MV-4-11 (cell line): ENCODE measurements around the gene IFT20.
"Not testable (repeated sequence)": the region's sequence is repeated elsewhere in the genome, so short reads cannot be mapped to it uniquely, and the experiment has no call there.

Source experiments
- DNase-seq: peaks from one replicate; lab custom pipeline; 2025; lab: John Stamatoyannopoulos, UW

Gene IFT20

DNA sequence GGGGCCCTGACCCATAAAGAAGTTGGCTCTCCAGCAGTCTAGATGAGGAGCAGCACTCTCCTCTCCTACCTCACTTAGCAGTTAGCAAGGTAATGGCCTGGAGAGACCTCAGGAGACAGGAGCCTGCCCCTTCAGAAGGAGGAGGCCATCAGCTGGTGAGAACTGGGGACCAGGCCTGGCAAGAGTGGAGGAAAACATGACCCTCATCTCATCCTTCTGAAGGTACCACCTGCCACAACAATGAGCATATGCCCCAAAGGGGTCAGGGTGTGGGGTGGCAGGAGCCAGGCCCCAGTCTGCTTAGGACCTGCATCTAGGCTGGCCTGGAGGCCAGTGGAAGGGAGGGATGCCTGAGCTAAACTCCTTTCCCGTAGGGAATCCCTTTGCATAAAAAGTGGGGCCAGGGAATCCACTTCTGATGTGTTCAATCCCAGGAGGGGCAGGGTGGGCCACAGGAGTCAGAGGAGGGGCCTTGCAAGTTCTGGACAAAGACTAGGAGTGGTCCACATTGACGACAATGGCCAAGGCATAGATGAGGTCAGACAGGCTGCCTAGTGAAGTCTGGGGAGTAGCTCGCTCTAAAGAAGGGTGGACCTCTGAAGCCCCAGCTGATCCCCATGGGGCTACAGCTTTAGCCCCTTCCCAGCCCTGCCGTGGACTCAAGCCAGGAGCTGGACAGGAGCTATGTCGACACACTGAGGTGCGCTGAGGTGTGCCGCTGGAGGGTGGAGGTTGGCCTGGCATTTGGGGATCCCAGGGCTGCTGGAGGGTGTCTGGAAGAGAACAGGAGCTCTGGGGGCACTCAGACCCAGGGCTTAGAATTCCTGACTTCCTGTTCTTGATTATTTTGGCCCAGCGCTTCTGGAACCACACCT, 28.7 kb upstream of the IFT20 start:
- DNase-seq, result no peak

GRCh38 chr17:28363186-28363585, 27.9 kb upstream of the IFT20 start:
- DNase-seq, result no peak

- no peak for DNase-seq
Measured at GRCh38 chr17:28357901-28358197, 22.6 kb upstream of the IFT20 start.

DNA sequence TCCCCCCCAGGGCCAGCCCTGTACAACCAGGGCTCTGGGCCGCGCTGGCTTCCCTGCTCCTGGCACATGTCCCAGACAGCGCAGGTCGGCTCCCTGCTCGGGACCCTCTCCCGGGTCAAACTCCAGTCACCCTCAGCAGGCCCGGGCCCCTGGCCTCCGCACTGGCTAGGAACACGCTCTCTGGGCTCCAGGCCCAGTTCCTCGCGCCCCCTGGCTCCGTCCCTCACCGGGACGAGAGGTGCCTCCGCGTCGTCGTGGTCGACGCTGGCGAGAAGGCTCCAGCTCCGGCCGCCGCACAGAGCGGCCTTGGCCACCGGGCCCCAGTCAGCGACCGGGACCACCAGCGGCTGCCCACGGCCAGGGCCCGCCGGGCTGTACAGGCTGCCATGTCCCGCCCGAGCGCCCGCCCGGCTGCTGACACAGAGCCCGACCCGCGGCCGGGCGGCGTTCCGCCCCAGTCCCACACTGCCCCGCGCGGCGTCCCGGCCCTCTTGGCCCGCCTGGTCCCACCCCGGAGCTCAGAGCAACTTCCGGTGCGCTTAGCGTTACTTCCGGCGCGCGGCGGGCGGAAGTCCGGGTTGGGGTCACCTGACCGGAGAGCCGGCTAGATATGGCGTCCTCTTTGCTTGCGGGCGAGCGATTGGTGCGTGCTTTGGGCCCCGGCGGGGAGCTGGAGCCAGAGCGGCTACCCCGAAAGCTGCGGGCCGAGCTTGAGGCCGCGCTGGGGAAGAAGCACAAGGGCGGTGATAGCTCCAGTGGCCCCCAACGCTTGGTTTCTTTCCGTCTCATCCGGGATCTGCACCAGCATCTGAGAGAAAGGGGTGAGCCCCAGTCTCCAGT, 22.0 kb upstream of the IFT20 start, which contains the start of gene POLDIP2:
TSS of gene POLDIP2 (minus strand) at position 467 of the 840 bp plus-strand sequence. CDS start at position 388, 79 bp downstream.
- DNase-seq, result peak; percentile 90

- no peak for DNase-seq
Measured at GRCh38 chr17:28350271-28350670, 15.0 kb upstream of the IFT20 start.

DNA sequence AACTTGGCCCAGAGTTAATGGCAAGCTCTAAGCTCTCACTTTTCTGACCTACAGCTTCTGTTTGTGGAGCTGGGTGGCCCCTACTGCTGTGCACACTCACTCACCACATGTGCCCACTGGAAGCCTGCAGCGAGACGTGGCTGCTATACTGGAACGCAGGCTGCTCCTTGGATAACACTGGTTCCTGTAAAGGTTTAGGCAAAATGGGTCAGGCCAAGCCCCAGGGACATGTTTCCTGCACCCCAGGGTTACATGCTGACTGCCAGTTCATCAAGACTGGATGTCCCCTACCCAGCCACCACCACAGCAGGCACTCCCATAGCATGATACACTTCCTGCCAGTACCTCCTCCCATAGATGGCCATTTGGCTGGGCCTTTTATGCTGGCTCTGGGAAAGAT, 13.7 kb upstream of the IFT20 start:
- no peak for DNase-seq

DNA sequence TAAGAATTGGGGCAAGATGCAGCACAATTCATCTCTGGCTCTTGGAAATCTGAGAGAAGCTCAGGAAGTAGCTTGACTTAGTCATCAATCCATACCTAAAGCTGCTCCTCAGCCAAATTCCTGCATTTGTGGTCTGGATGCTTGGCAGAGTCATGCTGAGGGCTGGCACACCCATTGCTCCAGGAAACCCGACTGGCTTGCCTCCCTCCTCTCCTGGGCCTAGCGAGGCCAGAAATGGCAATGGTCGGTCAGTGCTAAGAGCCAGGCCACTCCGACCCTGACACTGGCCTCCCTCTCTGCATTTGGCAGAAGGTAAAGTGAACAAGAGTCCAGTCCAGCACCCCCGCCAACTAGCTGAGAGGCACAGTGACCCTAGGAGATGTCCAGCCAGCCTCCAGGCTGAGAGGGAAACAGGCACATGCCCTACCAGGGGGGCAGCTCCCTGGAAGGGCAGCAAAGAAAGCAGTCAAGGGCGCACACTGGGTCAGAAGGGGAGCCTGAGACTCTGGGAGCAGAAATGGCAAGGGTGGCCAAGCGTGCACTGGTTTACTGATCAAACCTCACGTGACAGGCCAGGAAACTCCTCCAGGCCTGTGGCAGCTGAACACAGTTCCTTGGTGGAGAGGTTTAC, 12.1 kb upstream of the IFT20 start:
- DNase-seq, result no peak

- DNase-seq, result peak; percentile 18
Measured at GRCh38 chr17:28346746-28347246, 11.5 kb upstream of the IFT20 start.

DNA sequence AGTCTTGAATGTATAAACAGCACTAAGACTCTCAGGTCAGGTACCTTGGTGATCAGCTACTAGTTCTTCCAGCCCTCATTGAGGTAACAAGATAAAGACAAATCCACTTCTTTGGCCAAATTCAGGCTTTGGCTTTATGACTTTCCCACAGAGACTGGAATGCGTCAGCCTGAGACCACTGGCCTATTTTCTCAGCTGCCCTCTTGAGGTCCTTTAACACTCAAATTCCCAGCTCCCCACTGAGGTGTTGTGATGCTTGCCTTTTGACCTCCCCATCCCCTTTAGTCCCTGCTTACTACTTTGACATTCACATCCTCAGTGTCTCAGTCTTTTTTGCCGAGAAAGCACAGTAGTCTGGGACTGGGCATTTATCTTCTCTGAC, 10.9 kb upstream of the IFT20 start:
- DNase-seq, result no peak

- DNase-seq, result no peak
Measured at GRCh38 chr17:28345419-28346198, 10.3 kb upstream of the IFT20 start.

DNA sequence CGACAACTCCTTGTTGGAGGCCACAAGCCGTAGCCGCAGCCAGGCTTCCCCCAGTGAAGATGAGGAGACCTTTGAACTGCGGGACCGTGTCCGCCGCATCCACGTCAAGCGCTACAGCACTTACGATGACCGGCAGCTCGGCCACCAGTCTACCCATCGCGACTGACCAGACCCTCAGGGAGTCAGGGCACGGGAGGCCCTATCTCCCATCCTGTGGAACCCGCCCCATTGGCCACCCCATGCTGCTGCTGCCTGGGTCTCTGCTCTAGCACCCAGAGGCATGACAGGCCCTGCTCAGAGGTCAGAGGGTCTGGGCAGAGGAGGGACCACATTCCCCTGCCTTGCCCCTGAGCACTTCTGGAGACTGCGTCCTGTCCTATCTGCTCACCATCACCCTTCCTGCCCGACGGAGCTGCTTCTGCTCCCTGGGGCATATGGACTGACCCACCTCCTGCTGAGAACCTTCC, 9.2 kb upstream of the IFT20 start:
- no peak for DNase-seq

DNA sequence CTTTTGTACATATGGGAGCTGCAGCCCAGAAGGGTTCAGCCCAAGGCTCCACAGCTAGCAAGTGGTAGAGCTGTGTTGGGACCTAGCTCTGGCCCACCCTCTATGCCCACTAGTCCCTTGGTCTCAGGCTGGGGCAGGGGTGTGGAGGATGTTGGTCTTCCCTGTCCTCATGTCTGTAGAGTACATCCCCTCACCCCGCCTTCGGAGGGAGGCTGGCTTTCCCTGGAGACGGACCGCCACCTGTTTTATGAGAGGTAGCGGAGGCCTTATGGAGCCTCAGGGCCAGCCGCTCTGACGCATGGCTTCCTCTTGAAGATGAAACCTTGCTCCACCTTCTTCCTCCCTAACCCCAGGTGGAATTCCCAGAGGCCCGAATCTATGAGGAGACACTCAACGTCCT, 8.7 kb upstream of the IFT20 start:
- no peak for DNase-seq

DNA sequence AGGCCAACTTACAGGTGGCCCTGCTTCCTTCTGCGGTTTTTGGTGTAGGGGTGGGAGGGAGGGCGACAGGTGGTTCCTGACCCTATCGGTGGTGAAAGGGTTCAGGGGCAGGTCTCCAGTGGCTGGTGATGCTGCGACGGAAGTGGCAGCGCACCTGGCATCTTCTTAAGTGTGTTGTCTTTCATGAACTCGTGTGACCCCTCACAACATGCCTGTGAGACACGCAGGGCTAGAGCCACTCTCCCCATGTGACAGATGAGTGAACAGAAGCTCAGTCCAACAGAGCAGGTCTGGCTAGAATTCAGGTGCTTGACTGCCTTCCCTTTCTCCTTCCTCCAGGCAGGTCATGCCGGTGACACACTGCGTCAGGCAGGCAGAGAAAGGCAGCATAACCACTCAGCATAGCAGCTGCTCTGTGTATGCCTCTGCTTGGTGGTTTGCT, 8.2 kb upstream of the IFT20 start:
- DNase-seq, result no peak

DNA sequence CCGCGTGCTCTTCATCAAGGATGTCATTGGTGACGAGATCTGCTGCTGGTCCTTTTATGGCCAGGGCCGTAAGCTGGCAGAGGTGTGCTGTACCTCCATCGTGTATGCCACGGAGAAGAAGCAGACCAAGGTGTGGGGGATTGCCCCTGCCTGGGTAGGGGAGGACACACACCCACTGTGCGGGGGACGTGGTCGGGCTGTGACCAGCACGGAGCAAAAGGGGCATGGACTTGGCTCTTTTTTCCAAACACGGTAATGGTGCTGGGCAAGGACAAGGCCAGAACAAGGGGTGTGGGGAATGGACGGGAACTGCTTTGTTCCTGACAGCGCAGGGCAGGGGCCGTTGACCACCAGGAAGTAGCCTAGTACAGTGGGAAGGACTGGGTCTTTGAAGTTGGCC, 7.0 kb upstream of the IFT20 start:
- no peak for DNase-seq

- no peak for DNase-seq
Measured at GRCh38 chr17:28341516-28341915, 6.2 kb upstream of the IFT20 start.

DNA sequence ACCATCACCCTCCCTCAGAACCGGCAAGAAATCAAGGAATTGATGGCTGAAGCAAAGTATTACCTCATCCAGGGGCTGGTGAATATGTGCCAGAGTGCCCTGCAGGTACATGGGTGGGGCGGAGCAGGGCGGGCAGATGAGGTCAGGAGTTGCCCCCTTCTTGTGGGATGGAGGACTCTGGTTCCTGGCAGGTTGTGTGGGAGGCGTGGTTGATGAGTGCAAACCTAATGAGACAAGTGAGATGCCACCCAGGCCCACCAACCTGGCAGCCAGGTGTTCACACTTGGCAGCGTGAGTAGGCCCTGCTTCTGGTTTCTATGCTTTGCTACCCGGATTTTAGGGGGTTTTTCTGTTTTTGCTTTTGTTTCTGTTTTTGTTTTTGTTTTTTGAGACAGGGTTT, 5.1 kb upstream of the IFT20 start:
- DNase-seq, result no peak

DNA sequence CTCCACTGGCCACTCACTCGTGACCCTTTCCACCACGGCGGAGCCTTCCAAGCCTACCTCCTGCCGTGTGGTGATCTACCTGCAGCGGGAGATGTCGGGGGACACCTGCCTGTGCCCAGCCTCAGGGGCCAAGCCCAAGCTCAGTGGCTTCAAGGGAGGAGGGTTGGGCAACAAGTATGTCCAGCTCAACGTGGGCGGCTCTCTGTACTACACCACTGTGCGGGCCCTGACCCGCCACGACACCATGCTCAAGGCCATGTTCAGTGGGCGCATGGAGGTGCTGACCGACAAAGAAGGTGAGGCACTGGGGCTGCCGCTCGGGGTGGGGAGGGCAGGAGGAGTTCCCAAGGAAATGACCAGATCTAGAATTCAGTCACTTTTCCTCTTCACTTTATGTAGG, 4.2 kb upstream of the IFT20 start:
- DNase-seq, result no peak

- not testable (repeated sequence) for DNase-seq
Measured at GRCh38 chr17:28338769-28339212, 3.5 kb upstream of the IFT20 start.

DNA sequence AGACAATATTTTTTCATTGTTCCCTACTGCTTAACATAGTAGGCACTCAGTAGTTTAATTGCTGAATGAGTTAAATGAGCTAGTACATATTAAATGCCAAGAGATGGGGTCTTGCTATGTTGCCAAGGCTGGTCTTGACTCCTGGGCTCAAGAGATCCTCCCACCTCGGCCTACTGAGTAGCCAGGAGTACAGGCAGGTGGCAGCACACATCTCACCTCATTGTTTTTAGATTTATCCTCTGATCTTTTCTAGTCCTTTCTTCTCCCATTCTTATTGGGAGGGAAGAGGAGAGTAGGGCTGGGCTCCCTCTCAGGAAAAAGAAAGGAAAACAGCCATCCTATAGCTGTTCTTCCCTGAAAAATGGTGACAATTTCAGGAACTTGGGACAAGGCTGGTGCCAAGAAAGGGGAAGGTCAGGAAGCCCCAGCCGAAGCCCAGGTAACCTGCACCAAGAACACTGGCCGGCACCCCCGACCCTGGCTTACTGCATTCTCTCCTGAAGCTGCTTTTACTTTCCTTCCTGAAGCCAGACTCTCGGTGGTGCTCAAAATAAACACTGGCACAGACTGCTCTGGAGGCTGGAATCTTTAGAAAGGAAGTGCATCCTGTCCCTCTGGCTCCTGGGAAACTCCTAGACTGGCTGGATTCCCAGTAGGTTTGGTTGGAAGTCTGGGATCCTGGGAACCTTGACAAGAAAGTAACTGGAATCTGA, 2.9 kb upstream of the IFT20 start:
- DNase-seq, result no peak

- DNase-seq, result no peak
Measured at GRCh38 chr17:28335959-28336871, 943 bp upstream of the IFT20 start.
